H4 (cell line): Measurements from ENCODE around the gene TRPM8. TPM values are rescaled to one million over a fixed set of nuclear protein-coding genes. Genes with fewer than 3 reads are reported as not detected.
A peak's percentile ranks its signal among the peaks of the same experiment; 100 is the strongest.

Experiments used
- DNase-seq: peaks from one replicate; pipeline ENCODE4 v3.0.0-alpha.2; 2015; ENCODE audit warnings: low spot score
- total RNA-seq: library from RNA; depleted of rRNA; stranded (reverse); fragments of >200 nt; shearing (Covaris generic); gene quantifications from 2 replicates; pipeline ENCODE4 v1.2.3, GENCODE V29; 2014

The TRPM8 gene
- total RNA-seq, 1 experiment from 2014 or later = 1.3 TPM

DNA sequence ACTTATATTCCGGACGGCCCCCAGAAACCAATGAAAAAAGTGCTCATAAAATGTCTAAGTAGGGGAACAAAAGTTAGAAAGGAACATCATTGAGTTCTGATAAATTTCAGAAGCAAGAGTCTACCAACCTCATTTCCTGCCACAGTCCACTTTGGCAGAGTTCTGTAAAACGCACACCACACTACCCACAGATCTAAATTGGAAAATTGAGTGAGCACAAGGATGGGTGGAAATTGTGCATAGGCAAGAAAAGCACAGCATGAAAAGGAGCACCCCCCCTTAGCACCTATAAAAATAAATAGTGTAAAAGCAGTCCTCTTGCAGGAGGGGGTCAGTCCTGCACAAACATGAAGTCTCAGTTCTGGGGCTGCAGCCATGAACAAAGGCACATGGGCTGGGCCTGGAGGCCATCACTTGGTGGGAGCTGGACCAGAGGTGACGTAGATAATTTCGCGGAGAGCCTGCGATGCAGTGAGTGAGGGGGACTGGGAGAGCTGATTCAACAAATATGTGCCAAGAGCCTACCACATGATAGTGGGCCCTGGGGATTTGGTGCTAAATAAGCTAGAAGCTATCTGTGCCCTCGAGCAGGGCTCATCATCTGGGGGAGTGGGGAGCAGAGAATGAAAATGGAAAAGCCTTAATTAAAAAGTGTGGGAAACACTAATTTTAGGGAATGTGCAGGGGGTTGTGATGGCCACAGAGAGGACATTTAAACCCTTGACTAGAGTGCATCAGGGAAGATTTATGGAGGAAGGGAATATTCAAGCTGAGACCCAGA, 84.4 kb downstream of the TRPM8 start:
- no peak for DNase-seq

DNA sequence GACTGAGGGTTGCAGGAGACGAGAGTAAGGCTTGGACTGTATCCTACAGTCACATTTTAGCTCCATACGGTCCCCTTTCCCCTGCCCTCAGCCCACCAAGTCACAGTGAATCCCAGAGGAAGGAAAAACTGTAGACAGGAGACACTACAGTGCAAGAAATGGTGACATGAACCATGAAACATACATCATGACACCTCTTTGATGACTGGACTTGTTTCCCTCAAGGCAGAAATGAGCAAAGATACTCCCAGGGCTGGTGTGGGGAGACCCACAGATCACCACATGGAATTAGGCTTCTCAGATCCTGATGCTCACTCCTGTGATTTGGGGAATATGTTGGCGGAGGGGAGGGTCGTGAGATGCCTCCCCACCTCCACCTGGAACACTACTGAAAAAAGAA, 85.1 kb downstream of the TRPM8 start:
- DNase-seq = no peak

DNA sequence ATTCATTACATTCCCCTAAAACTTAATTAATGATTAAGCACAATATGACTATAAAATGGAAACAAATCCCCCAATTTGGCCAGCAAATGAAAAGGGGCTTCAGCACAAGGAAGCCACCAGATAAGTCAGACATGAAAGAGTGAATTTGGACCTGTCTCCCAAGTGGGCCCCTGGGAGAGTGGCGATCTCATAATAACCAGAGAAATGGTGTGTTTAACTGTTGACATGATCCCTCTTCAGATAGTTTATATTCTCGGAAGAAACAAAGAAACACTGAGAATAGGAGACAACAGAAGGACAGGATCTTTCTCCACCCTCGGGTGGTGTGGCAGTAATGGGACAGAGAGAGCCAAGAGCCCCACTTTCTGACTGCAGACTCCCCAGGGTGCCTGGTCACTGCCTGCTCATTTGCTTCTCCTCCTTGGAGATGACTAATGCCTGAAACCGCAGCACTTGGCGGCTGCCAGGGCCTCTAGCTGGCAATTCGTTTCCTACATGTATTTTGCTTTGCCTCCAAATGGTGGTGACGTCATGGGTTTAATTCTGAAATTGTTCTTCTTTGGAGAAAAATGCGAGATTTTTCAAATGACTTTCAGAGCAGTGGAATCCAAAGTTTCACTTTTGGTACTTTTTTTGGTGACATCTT, 86.9 kb downstream of the TRPM8 start:
- peak; percentile 95 for DNase-seq

DNA sequence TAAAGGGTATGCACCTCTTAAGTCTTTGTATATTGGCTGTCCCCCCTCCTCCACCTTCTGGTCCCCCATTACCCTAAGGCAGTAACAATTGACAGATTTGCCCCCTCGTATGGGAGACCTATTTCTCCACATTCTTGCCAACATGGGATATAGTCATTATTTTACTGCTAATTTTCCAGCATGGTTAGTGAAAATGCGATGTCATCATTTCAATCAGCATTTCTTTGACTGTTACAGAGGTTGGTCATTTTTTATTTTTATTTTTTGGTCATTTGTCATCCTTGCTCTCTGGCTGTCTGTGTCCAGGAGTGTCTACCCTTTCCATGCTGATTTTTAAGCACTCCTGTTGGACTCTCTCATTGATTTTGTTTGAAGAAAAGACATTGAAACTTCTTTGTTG, 88.0 kb downstream of the TRPM8 start:
- no peak for DNase-seq

DNA sequence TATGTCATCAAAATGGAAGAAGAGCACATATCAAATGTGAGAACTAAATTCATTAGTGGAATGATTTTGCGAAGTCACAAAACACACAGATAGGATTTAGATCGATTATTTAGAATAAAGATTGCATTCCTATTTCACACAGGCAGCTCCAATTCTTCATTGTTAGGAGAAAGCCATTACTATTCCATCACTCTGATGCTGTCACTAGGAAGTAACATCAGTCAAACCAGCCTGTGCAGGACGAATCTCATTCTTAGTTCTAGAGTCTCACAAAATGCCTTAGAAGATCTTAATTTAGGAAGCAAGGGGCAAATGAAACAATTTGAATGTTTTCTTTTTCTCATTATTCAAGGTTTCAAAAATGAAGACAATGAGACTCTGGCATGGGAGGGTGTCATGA, 89.3 kb downstream of the TRPM8 start:
- no peak for DNase-seq

DNA sequence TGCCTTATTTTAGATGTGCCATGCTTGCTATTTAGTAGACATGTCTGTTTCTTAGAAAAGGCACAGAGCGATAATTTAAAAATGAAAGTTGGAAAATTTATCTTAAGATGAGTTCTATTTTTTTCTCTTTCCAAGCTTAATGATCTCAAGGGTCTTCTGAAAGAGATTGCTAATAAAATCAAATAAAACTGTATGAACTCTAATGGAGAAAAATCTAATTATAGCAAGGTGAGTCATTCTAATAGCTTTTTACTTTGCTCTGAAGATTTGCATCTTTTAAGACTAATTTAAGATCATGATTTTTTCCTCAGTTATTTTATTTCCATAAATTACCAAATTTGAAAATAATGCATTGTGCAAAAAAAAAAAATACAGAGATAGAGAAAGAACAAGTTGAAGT, 97.3 kb downstream of the TRPM8 start:
- no peak for DNase-seq

DNA sequence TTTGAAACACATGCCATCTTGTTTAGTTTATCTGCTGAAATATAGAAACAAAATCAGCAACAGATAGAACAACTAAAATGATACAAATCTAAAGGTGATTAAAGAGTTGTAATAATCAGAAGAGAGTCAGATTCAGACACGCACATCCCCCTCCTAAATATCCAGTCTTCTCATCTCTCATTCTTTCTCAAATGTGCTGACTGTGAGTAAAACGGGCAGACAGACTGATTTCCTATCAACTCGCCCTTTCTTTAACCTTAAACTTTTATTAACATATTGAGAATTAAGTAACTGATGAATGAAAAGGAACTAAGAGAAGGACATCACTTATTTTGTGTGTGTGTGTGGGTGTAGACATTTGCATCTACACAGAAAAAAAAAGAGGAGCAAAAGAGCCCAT, 98.7 kb downstream of the TRPM8 start:
- no peak for DNase-seq

DNA sequence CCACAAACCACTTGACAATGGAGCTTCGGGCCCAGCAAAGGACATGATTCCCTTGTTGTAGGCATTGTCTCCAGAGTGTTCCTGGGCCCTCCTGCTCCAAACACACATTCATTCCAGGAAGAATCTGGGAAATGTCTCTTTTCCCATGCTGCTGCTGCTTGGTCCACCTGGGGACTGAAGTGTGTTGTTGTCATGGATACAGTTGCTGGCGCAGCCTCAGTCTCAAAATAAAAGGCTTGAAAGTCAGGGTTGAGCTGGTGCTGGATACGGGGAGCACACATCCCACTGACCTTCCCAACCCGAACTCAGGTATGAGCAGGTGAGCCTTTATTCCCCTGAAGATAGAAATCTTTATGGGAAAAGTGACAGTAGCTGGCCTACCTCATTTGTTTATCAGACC, 102.7 kb downstream of the TRPM8 start:
- DNase-seq = no peak

DNA sequence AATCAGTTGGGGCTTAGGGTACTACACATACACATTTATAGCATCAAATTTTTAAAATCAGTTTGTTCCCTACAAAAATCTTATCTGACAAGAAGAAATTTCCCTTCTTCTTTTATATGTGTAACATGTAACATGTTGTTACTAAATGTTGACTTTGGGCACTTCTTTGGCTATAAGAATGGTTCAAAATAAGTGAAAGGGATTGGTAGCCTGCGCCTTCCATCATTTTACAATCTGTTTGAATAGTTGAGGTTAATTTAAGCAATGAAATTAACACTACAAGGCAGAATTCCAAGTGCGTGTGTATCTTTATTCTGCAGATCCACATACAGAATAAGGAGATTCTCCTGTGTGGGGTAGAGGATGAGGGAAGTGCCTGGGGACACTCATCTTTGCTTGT, 103.2 kb downstream of the TRPM8 start:
- DNase-seq = no peak

DNA sequence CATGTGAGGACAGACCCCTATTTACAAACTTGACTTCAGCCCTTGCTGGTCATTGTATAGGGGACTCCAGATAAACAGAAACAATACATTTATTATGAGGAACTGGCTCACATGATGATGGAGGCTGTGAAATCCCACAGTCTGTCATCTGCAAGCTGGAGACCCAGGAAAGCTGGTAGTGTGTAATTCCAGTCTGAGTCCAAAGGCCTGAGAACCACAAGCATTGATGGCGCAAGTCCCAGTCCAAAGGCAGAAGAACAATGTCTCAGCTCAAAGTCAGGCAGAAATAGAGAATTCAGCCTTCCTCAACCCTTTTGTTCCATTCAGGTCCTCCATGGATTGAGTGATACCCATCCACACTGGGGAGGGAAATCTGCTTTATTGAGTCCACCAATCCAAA, 105.3 kb downstream of the TRPM8 start:
- no peak for DNase-seq

DNA sequence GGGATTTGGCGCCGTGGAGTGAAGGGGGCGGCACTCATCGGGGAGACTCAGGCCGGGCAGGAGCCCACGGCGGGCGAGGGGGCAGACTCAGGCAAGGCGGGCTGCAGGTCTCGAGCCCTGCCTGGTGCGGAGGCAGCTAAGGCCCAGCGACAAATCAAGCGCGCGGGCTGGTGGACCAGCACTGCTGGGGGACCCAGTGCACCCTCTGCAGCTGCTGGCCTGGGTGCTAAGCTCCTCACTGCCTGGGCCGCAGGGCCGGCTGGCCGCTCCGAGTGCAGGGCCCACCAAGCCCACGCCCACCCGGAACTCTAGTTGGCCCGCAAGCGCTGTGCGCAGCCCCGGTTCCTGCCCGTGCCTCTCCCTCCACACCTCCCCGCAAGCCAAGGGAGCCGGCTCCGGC, 107.1 kb downstream of the TRPM8 start:
- no peak for DNase-seq

DNA sequence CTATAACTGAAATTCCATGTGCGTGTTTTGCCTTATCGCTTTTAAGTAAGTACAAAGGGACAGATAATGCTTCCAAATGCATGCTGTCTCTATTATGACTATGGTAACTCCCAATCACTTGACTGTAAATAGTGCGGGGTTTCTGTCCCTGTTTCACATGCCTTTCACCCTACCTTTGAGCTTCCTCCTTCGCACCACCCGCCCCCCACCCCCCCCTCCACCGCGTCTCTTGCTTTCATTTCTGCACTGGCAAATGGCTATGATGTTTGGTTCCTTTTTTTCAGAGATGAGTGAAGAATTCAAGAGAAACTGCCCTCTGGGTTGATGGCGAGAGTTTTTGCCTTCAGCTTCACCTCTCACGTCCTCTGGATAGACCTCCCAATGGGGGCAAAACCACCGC, 108.3 kb downstream of the TRPM8 start:
- no peak for DNase-seq

DNA sequence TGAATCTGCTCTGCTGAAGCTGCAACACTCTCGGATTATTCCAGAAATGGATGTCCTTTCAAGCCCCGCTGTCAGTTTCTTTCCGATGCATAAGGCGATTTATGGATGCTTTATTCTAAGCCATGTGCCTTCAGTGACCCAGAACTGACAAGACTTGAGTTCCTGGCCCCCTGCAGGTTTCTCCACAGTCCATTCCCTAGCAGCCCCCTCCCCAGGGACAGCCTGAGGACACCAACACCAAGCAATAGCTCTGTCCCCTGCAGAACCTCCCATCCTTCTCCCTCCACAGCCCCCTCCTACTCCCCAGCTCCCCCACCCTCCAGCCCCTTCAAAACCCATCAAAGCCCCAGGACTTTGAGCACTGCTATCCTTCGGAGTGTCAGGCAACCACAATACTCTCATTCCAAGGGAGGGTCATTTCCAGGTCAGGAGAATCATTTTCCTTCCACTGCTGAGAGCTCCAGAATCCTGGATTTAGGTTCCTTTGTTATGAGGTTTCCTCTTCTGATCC, 108.8 kb downstream of the TRPM8 start:
- DNase-seq = no peak

DNA sequence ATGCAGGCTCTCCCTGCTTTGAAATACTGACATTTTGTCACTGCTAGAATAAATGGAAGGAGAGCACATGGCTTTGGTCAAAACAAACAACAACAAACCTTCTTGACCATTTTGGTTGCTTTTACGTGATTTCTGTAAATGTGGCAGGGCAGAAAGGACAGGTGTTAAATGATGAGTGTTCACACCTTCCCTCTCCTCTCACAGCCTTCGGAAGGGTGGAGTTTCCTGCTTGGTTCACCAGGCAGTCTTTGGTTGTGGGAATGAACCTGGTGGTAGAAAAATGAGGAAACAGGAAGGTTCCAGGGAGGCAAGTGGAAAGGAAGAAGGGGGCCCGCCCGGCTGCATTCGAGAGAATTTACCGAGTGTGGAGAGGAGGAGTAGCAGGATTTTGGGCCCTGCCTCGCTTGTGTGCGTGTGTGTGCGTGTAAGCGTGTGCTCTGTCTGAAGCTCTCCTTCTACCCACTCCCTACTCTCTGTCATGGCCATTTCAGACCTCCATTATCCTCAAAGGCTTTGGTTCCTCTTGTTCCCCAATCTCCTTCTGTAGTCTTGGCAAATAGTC, 109.6 kb downstream of the TRPM8 start:
- DNase-seq = no peak

DNA sequence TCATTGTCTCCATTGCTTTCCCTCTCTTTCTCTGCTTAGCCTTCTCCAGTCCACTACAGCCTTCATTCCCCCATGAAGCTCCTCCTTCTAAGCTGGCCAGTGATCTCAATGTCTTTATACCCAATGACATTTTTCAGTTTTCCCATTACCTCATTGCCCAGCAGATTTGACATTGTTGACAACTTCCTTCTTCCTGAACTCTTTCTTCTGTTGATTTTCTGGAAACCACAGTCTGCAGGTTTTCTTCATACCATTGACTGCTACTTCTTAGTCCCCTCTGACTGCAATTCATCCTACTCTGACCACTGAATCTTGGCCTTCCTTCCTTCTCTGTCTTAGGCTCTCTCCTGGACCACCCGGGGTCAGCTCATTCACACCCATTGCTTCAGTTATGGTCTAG, 110.5 kb downstream of the TRPM8 start:
- peak; percentile 13 for DNase-seq

DNA sequence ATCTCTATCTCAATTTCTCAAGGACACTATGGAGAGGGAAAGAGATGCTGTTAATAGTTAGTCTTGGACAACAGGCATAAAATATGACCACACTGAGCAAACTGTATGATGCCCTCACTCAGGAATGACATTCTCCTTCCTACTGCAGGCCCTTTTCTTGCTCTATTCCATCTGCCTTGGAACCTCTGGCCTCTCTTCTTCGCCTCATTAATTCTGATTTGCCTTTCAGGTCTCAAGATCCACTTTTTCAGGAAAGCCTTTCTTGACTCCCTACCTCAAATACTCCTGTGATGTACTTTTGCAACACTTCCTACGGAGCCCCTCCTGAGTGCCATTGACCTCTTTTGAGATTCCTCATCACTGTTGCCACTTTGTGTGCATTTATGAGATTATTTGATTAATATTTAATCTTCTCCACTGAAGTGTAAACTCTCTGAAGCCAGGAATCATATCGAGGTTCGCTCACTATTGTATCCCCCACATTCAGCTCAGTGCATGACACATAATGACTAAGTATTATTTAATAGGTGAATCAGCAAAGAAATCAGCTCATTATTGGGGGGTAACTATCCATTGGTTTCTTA, 112.1 kb downstream of the TRPM8 start:
- no peak for DNase-seq

DNA sequence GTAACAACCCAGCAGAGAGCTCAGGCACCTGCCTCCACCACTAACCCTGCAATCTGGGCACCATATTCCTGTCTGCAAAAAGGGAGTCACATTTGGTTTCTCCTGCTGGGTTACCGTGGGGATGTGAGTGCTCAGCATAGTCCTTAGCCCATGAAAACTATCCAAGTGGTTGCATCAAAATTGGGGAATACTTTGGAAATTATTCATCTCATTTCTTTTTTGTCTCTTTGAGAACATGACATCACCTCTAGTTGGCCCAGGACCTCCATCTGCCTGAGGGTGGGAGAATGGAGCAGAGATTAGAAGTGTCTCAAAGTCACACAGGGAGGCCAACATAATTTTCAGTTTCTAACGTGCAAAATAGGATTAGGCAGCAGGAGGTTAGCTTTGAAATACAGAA, 114.0 kb downstream of the TRPM8 start:
- no peak for DNase-seq

DNA sequence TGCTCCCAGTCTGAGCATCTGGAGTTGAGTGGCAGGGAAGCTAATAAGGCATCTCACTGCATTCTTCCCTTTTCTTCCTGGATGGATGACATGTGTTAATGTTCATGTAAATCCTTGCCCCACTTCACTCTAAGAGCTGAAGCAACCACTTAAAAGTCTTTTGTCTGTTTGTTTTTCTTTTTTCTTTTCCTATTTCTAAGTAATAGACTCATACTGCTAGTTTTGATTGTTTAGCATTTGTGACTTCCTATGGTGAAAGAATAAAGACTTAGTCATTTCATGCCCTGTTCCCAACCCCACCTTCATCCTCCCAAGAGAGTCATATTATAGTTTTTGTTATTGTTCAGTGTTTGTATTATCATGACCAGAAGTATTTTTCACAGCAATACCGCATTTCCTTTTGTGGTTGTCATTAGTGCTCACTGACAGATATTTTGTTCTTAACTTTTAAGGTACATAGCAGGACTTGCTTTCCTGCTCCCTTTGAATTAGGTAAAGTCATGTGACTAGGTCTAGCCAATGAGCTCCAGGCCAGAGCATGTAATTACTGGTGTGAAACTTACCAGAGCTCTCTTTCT, 115.2 kb downstream of the TRPM8 start:
- peak; percentile 79 for DNase-seq

DNA sequence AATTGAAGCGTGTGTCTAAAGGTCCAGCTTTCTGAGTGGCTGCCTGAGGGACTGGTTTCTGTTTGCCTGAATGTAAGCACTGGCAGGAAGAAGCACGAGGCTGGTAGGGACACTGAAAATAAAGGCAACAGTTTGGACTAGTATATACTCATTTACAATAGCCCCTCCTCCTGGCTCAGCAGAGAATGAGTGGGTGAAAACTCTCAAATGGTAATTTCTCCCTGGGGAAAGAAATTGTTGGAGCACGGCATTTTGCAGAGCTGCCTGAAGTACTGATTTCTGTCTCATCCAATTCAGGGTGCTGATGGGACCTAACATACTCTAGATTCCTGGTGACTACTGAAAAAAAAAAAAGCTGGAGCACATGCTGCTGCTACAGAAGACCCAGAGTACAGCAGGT, 116.0 kb downstream of the TRPM8 start:
- DNase-seq = no peak

DNA sequence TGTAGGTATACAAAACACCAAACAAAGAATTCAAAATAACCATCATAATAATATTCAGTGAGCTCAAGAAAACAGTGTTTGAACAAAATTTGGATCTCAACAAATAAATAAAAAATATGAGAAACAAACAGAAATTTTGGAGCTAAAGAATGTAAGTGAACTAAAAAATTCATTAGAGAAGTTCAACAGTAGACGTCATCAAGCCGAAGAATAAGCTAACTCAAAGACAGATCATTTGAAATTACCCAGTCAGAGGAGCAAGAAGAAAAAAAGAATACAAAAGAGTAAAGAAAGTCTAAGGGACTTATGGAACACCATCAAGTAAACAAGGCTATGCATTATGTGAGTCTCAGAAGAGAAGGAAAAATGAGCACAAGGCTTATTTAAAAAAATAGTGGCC, 116.7 kb downstream of the TRPM8 start:
- DNase-seq = no peak

DNA sequence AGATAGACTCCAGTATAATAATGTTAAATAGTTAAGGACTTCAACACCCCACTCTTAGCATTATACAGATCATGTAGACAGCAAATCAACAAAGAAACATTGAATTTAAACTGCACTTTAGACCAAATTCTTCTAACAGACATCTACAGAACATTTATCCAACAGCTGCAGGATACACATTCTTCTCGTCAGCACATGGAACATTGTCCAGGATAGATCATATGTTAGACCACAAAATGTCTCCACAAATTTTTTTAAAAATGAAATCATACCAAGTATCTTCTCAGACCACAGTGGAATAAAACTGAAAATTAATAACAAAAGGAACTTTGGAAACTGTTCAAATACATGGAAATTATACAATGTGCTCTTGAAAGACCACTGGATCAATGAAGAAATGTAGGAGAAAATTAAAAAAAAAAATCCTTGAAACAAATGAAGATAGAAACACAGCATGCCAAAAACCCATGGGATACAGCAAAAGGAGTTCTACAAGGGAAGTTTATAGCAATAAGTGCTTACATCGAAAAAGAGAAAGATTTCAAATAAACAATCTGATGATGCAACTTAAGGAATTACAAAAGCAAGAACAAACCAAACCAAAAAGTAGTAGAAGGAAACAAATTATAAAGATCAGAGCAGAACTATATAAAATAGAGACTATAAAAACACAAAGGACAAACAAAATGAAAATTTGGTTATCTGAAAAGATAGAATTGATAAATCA, 121.1 kb downstream of the TRPM8 start:
- DNase-seq = no peak

DNA sequence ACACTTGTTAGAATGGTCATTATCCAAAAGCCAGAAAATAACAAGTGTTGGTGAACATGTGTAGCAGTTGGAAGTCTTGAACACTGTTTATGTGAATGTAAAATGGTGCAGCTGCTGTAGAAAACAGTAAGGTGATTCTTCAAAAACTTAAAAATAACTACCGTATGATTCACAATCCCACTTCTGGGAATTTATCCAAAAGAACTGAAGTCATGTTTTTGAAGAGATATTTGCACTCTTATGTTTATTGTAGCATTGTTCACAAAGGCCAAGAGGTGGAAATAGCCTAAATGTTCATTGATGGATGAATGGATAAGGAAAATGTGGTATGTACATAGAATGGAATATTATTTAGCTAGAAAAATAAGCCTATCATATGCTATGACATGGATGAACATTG, 127.0 kb downstream of the TRPM8 start:
- peak; percentile 66 for DNase-seq
